GM18508 (cell line): ENCODE results near the gene GIMAP8.
"Not testable (repeated sequence)": the region's sequence is repeated elsewhere in the genome, so short reads cannot be mapped to it uniquely, and the experiment has no call there.

Source experiments
- ATAC-seq: cut with Tn5 transposase; IDR thresholded peaks from one replicate; pipeline ENCODE4 v1.9.1; 2021; ENCODE audit warnings: moderate number of reproducible peaks; ENCODE audit not compliant: insufficient read depth, unreplicated experiment

GIMAP8 gene

DNA sequence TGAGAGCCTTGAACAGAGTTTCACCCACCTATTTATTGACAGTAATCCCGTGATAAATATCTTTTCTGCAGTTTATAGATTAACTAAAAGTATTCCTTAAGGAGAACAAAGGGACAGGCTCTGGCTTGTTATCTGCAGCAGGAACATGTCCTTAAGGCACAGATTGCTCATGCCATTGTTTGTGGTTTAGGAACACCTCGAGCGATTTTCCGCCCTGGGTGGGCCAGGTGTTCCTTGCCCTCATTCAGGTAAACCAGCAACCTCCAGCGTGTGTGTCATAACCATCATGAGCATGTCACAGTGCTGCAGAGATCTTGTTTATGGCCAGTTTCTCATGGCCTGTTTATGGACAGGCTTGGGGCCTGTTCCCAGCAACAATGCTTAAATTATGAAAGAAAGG, 6.6 kb downstream of the GIMAP8 start:
- not testable (repeated sequence) for ATAC-seq

- no peak for ATAC-seq
These were observed 7.8 kb downstream of the GIMAP8 start for GRCh38 chr7:150458235-150458634.

DNA sequence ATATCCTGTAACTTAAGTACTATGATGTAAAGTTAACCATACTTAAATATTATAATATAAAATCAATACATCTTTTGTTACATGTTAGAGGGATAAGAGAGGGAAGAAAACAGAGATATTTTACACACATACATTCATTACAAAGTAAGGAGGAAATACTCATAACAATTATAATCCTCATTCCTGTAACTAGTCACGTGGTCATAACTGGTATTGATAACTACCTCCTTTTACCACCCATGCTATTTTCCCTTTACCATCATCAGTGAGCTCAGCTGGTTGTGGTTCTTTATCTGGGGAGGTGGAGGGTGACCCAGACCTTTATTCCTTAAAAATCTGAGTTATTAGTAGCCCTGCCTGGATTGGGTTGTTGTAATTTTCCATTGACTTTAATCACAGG, 8.3 kb downstream of the GIMAP8 start:
- no peak for ATAC-seq

GRCh38 chr7:150461520-150461919, 11.1 kb downstream of the GIMAP8 start:
- ATAC-seq = no peak

GRCh38 chr7:150462413-150462812, 12.0 kb downstream of the GIMAP8 start:
- no peak for ATAC-seq

DNA sequence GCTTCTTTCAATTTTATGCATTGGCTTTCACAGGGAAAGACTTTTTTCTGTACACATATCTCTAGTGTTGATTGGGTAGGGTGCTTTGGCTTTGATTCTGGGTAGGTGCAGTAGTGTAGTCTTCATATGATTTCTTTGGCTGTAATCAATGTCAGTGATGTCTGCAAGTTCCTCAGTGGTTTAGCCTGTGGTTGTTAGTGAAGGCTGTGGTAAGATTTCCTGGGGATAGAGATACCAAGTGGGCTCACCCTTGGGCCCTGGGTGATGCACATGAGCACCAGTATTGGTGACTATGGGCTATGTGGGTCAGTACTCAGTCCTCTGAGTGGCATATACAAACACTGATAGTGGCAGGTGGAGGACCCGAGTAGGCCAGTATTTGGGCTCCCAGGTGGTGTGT, 13.0 kb downstream of the GIMAP8 start:
- ATAC-seq = no peak

DNA sequence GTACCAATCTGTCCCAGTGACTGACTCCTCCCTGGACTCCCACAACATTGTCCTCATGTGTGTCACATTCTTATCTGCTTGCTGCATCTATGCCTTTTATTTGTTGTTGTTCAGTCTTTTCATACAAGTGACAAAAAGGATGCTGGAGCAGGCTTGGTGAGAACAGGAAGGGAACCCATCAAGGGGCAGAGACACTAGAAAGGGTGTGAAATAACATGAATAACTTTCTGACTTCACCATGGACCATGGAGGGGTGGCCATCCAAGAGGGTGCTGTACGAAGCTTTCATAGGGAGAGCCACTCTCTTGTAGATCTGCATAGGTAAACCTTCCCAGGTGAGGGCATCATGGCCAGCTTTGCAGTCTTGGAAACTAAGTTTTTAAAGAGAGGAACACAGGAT, 14.5 kb downstream of the GIMAP8 start:
- no peak for ATAC-seq

DNA sequence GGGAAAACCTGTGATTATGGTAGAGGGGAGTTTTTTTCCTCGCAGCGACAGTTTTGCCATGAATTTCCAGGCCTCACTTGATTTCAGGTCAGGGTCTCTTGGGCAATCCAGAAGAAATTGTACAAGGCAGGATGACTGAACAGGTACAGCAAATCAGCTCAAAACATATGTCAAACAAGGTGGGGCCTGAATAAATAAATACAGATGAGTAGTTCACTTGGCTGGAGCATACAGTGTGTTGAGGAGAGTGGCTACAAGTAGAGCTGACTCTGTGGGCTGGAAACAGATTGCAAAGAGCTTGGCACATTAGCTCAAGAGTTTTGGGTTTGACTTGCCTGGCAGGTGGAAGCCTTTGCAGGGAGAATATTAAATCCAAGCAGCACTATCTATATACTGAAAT, 15.0 kb downstream of the GIMAP8 start:
- ATAC-seq = no peak

- no peak for ATAC-seq
These were observed 16.0 kb downstream of the GIMAP8 start for GRCh38 chr7:150466477-150466876.

GRCh38 chr7:150468241-150468640, 17.8 kb downstream of the GIMAP8 start:
- ATAC-seq = no peak

DNA sequence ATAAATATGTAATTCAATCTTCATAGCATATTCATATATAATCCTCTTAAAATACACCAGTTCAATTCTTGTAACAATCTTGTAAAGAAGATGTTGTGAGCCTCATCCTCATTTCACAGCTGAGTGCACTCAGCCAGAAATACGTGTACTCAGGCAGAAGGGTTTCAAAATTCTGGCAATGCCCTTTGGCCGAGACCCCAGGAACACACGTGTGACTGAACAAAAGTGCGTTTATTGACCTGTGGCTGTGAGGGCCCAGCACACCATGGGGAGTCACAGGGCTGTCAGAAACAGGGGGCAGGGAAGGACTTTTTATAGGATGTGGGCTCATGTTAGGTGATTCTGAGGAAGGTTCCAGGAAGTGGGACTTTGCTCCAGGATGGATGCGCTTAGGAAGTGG, 21.5 kb downstream of the GIMAP8 start:
- ATAC-seq = no peak

GRCh38 chr7:150473902-150474301, 23.5 kb downstream of the GIMAP8 start:
- ATAC-seq = no peak

- no peak for ATAC-seq
These were observed 25.9 kb downstream of the GIMAP8 start for GRCh38 chr7:150476285-150476684.

DNA sequence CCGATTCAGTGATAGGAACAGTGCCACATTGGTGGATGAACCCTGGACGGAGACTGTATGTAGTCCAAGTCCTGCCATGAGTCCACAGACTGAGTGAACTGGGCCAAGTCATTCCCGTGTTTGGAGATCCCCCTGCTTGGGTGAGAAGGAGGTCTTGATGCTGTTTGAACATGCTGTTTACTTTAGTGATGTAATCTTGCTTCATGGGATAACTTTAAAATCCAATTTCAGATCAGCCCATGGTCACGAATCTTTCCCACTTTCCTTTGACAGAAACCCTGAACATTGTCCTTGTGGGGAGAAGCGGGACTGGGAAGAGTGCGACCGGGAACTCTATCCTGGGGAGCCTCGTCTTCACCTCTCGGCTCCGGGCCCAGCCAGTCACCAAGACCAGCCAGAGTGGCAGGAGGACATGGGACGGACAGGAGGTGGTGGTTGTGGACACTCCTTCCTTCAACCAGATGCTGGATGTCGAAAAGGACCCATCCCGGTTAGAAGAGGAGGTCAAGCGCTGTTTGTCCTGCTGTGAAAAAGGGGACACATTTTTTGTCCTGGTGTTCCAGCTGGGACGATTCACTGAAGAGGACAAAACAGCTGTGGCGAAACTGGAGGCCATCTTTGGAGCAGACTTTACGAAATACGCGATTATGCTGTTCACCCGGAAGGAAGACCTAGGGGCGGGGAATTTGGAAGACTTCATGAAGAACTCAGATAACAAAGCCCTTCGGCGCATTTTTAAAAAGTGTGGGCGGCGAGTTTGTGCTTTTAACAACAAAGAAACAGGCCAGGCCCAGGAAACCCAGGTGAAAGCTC, 26.6 kb downstream of the GIMAP8 start:
- no peak for ATAC-seq

- no peak for ATAC-seq
These were observed 28.7 kb downstream of the GIMAP8 start for GRCh38 chr7:150479023-150479716.

DNA sequence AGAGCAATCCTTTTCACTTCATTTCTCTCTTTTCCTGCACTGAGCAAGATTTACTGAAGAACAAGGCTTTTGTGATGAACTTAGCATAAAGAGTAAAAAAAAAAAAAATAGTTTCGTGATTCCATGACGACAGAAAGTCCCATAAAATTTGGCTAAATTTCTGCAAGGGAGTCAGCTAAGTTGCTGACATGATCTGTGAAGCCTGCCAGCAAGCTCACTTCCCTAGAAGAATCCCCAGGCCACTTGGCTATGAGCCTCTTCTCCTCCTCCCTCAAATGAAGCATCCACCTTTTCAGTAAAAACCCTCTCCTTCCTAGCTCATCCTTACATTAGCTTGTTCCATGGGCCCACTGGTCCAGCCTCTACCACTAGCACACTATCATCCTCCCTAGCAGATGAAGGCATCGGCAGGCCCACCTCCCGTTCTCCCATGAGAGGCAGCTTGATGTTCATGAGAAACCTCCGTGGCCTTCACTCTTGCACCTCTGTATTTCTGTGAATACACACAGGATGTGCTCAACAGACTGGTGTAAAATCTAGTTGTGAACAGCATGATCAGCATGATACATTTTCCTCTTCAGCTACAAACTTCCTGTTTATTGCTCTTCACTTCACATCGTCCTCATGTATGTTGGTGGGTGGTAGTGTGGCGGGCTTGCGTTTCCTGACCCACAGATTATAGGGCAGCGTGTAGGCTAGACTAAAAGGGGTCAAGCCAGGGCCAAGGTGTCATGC, 30.9 kb downstream of the GIMAP8 start:
- ATAC-seq = no peak

DNA sequence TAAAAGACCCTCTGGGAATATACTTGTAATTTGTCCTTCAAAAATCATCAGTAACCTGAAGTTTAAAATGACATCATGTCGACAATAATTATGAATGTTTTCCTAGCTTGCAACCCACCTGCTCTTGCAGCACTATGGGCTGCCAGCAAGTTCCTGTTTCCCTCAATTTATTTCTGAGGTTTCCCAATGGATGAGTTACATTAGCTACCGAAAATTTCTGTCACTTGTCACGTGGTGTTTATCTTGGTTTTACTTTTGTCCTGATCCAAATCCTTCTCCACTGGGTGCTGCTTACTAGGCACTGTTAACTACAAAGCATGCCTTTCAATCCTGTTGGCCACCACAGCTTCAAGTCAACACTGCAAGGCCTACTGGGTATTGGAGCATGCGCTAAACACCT, 31.5 kb downstream of the GIMAP8 start:
- ATAC-seq = no peak

- not testable (repeated sequence) for ATAC-seq
These were observed 33.1 kb downstream of the GIMAP8 start for GRCh38 chr7:150483514-150483913.

DNA sequence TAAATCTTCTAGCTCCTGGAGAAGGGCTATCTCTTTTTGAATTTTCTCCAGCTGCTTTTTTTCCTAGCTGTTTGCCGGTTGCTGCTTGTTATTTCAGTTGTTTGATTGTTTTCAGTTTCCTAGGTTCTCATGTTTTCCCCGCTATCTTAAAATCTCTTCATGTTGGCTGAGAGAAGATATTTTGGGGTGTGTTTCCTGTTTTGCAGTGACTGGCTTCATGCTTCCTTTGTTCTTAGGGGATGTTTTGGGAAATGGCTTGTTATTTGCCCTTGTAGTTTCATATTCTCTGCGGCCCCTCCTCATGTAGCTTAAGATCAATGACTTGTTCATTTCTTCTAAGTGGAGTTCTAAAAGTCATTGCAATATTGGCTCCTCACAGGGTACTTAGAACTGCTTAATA, 33.6 kb downstream of the GIMAP8 start:
- ATAC-seq = not testable (repeated sequence)

DNA sequence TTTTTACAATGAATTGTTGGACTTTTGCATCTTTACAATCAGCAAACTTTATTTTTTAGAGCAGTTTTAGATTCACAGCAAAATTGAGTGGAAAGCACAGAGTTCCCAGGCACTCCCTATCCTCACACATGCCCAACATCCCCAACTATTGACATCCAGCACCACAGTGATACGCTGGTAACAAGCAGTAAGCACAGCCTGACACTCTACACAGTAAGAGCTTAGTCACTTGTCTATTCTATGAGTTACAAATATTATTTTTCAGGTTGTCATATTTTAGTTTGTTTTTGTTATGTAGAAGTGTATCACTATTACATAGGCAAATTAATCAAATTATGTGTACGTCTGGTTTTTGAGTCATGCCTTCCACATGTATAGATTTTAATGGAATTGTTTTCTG, 37.2 kb downstream of the GIMAP8 start:
- ATAC-seq = no peak

DNA sequence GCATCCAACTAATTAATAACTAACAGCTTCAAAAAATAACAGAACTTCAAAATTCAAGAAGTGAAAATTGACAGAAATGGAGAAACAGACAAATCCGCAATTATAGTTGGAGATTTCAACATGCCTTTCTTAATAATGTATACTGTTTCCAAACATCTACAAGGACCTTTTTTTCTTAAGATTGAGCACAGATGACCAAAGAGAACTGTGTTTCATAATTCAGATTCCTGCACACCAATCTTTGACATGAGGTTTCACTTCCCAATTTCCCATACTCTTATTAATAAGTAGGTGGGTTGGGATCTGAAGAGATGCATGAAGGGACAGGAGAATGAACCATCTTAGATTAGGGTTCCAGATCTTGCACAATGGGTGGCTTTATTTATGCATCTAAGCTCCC, 39.4 kb downstream of the GIMAP8 start:
- ATAC-seq = no peak
